EL (cell line): ENCODE data around the gene POLR1G.
A peak's percentile ranks its signal among the peaks of the same experiment; 100 is the strongest.

Source experiments
- DNase-seq: peaks from one replicate; pipeline ENCODE4 v3.0.0-alpha.2; 2016

The POLR1G gene

DNA sequence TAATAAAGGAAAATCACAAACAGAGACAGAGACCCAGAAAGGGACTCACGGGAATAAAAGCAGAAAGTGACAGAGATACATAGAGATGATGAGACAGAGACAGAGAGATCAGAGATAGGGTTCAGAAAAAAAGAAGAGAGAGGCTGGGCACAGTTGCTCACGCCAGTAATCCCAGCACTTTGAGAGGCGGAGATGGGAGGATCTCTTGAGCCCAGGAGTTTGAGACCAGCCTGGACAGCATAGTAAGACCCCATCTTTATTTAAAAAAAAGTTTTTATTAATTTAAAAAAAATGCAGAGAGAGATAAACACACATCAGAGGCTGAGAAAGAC lies 41.9 kb downstream of the POLR1G start:
- no peak for DNase-seq

DNA sequence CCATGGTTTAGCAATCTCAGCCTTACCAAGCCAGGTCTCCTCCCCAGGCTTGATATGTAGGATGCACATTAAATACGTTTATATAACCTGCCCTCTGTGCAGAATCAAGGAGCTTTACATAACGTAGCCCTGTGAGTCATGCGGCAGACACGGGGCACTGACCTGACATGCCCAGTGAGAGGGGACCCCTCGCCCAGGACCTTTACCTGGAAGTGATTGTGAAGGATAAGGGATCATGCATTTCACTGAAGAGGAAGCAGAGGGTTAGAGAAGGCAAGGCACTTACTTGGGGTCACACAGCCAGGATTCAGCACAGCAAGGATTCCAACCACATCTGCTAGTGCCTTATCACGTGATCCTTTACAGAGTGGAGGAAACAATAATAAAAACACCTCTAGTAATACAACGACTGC lies 42.4 kb downstream of the POLR1G start:
- no peak for DNase-seq

DNA sequence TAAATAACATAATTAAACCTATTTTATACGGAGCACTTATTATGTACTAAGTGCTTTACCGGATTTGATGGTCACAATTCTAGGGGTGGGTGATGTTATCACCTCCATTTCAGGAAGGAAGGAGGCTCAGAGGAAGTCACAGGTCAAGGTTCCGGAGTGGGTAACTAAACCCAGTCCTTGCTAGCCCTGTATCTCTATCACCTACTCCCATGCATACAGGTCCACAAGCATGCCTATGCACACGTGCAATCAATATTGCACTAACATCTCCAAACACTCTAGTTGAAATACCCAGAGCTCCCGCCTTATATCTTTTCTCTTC lies 43.5 kb downstream of the POLR1G start:
- DNase-seq = no peak

GRCh38 chr19:45451131-45451849 lies 44.8 kb downstream of the POLR1G start:
- DNase-seq = peak; percentile 56

GRCh38 chr19:45451850-45452387 lies 45.5 kb downstream of the POLR1G start:
- DNase-seq = no peak

DNA sequence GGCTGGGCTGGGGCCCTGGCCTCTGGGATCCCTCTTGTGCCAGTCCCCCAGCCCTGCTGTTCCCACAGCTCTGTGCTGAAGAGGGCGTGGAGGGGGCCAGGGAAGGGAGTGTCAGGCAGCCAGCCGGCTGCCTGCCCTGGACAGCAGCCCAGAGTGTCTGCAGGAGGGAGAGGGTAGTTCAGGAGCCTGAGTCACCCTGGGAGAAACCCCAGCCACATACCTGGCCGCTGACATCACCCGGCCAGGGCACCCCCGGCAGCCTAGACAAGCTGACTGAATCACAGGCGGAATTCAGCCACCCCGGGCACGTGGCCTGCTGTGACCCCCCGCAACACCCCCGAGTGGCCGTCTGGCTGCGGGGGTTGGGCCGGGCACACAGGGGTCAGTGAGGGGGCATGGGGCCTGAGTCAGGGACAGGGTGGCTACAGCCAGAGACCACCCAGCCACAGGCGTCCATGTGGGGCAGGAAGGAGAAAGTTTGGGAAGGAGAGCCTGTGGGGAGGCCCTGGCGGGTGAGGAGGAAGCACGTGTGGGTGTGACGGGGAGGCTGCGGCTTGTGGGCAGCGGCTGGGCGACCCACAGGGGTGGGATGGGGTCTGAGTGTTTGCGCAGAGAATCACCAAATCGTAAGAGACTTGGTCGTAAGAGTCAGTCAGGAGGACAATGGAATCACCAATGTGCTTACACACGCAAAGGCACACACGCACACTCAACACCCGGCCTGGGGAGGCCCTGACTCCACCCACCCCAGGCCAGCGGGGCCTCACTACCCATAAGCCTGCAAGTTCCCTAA lies 49.5 kb downstream of the POLR1G start:
- peak; percentile 99 for DNase-seq

GRCh38 chr19:45456500-45456815 lies 50.0 kb downstream of the POLR1G start:
- no peak for DNase-seq

DNA sequence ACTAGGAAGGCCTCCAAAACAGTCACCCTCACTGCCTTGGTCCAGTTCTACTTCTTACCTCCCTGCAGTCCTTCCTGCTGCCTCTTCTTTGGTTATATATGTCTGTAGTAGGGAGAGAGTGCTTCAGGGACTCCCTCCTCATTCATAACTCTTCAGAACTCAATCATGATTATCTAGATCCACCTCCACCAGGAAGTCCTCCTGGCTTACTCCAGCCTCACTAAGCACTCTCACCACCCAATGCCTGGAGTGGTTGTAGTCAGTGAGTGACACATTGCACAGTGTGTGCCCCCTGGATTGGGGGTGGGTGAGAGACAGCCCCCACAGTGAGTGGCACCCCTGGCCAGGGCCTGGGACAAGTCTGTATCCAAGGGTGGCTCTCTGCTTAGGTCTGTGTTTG lies 51.3 kb downstream of the POLR1G start:
- no peak for DNase-seq
